GM18907 (cell line): Measurements from ENCODE around the gene CCNY.

ENCODE experiments used
- ATAC-seq: cut with Tn5 transposase; IDR thresholded peaks from one replicate; pipeline ENCODE4 v1.9.1; 2021; ENCODE audit warnings: mild to moderate bottlenecking, moderate library complexity; ENCODE audit not compliant: unreplicated experiment

Gene CCNY

GRCh38 chr10:35607475-35608327, 271.4 kb downstream of the CCNY start:
- ATAC-seq: no peak

DNA sequence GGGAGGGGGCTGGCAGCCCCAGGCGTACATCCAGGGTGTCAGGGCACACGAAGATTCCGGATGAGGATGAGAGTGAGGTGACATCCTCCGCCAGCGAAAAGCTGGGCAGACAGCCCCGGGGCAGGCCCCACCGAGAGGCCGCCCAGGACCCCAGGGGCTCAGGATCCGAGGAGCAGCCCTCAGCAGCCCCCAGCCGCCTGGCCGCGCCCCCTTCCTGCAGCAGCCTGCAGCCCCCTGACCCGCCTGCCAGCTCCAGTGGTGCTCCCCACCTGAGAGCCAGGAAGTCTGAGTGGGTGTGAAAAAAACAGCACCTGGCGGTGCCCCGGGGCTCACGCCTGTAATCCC, 272.0 kb downstream of the CCNY start:
- no peak for ATAC-seq

DNA sequence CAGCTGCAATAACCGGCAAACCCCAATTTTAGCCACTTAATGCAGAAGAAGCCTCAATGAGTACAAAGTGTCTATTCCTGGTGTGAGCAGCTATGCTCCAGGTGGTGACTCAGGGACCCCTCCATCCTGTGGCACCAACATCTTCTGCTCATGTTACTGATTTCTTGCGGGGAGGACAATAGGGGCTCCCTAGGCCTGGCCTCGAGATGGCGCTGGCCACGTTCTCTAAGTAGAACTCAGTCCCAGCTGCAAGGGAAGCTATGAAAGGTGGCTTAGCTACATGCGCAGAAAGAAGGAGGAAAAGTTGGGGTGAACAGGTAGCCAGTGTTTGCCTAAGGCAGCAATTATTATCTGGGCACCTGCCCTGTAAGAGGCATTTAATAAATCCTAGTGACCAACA, 275.4 kb downstream of the CCNY start:
- no peak for ATAC-seq

- ATAC-seq: no peak
Measured at GRCh38 chr10:35612385-35613106, 276.2 kb downstream of the CCNY start.

DNA sequence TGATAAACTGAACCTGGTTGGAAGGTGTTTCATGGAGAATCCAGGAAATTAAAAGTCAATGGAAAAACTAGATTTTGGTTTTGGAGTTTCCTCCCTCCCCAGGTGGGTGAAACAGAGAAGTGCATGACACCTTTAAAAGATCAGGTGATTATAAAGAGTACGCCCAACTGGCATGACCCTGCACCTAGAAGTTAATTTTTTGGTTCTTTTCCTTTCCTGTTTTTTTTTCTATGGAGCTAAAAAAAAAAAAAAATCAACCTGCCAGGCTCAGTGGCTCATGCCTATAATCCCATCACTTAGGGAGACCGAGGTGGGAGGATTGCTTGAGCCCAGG, 276.8 kb downstream of the CCNY start:
- no peak for ATAC-seq

DNA sequence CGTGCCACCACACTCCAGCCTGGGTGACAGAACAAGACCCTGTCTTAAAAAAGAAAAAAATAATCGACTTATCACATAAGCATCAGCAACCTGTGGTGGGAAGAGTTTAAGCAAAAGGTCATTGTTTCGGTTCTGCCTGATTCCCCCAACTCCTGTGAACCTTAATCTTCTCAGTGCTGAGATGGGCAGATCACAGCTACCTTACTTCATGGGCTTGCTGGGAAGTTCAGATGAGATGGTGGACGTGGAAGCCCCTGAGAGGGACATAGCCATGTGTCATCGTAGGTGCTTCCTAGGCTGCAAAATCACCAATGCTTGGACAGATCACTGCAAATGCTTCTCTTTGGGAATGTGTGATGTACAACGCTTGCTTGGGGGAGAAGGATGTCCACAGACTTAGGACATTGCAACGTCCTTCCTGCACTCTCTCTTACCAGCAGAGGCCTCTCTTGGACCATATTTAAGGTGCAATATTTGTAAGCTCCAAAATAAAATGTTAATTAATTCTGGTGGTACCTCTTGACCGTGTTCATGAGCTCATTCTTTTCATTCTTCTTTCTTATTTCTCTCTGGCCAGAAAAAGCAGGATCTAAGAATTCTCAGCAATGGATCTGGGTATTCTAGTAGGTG, 277.4 kb downstream of the CCNY start:
- no peak for ATAC-seq

GRCh38 chr10:35614312-35614711, 278.0 kb downstream of the CCNY start:
- no peak for ATAC-seq
